ENCODE data around the gene DNAAF5.

Gene DNAAF5

GRCh38 chr7:818031-818699 is 91.7 kb downstream of the DNAAF5 start:
- no peak for DNase-seq

- no peak for DNase-seq
Measured at GRCh38 chr7:820341-820740, 93.8 kb downstream of the DNAAF5 start.

- DNase-seq = no peak
Measured at GRCh38 chr7:821688-822087, 95.2 kb downstream of the DNAAF5 start.

- DNase-seq = no peak
Measured at GRCh38 chr7:822692-823276, 96.3 kb downstream of the DNAAF5 start.

DNA sequence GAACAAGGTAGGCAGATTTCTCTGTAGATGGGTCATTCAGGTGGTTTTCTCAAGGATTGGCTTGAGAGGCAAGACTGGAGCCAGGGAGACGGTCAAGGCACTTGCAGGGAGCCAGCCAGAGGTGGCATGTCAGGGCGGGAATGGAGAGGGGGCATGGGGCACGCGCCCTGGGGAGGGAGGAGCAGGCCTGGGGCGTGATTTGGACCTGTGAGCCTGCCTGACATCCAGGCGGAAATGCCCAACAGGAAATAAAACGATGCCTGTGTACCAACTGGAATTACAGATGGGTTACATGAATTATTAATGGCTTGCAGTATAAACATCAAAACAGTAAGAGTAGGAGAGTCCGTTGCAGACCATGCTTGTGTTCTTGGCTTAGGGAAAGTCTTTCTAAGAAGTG is 97.2 kb downstream of the DNAAF5 start:
- DNase-seq = no peak

GRCh38 chr7:824081-824480 is 97.6 kb downstream of the DNAAF5 start:
- no peak for DNase-seq

GRCh38 chr7:824664-825063 is 98.2 kb downstream of the DNAAF5 start:
- no peak for DNase-seq

DNA sequence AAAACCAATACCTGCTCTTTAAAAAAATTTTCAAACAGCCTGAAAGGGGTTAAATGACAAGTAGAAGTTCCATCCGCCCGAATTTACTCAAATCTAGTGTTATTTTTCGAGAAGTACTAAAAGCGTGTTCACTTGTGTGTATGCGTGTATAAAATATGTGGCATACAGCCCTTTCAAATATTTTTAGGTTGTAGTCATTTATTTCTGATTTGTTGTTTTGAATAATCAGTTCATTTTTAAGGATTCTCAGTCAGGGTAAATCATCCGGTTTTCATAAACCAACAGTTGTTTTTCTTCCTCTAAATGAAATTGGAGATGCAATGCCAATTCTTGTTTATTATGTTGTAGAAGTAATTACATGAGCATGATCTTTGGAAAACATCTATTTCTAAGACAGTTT is 98.9 kb downstream of the DNAAF5 start:
- no peak for DNase-seq

DNA sequence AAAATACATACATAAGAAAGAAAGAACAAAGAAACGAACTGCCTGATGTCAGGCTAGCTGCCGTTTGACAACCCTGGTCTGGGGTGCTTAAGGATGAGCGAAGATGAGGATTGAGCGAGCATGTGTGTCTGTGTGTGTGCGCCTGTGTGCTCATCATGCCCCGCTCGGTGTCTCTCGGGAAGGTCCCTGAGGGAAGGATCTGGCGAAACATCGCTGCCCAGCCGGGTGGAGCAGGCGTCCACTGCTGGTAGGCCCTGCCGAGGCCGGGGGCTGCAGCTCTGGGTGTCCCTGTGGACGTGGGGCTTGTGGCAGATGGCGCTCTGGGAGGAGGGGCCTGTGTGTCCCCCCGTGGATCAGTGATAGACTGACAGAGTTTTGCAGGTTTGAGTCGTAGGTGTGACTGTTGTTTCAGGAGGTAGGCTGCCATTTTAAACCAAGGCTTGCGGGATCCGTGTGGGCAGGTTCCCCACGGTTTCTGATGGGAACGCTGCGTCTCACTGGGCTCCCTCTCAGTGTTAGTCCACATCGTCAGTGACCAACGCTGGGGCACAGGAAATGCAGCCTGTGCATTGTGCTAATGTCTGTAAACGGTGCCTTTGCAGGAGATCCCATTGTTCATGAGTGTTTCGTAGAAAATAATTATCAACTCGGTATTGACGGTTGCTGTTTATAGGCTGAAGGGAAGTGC is 99.9 kb downstream of the DNAAF5 start:
- DNase-seq = no peak

- DNase-seq = no peak
Measured at GRCh38 chr7:828793-829561, 102.5 kb downstream of the DNAAF5 start.

DNA sequence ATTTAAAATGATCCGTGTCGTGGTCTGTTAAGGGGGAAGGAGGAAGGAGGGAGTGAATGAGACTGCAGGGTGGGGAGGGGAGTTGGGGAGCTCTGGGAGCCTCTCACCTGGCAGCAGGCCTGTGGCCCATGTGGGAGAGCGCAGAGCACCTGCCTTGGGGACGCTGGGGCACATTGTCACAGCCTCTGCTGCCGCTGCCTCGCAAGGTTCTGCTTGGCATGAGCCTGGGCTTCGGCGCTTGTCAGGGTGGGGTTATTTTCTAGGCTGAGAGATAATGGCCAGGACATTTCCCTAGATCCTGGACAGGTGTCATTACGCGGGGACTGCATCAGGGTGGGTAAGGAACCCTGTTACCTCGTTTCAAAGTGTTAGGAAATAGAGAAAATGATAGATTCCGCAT is 103.6 kb downstream of the DNAAF5 start:
- DNase-seq = no peak

DNA sequence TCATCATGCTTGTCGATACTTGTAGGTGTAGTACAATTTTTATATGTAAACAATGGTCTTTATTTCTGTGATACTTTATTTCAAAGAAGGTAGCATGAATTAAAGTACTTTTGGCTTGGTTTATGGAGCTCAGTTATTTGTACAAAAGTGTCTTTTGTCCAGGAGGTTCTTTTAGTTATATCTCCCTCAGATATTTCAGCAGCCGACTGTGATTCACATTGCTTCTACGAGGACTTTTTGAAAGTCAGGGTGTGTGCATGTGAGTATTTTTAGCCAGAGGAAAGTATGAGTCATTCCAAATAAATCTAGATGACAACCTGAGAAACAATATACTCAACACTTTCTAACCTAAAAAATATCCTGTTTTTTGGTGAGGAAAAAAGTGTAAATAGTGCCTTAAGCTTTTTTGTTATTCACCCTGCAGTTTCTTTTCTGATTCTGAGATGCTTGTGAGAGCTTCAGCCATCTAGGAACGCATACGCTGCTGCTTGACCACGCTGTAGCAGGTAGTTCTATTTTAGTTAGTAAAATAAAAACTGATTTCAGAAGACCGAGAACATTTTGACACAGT is 105.2 kb downstream of the DNAAF5 start:
- no peak for DNase-seq

- DNase-seq = no peak
Measured at GRCh38 chr7:832167-832967, 105.9 kb downstream of the DNAAF5 start, which contains the start of gene SUN1. Gene SUN1 (plus strand): TSS chr7:832476. CDS start chr7:832525, 49 bp downstream.

DNA sequence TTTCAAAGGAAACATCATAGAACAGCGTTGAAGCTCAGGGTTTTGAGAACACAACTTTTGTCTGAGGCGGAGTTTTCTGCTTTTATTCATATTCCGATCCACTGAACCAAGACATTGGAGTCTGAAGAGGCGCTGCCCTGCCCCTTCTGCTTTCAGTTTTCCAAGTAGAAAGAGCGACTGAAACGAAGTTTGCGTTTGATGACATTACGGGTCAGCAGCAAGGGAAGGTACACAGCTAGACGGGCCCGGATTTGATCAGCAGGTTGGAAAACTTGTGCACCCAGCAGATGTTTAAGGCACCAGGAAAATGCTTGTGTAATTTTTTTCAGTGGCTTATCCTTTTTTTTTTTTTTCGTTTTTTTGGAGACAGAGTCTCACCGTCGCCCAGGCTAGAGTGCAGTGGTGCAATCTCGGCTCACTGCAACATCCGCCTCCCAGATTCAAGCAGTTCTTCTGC is 106.5 kb downstream of the DNAAF5 start:
- no peak for DNase-seq

DNA sequence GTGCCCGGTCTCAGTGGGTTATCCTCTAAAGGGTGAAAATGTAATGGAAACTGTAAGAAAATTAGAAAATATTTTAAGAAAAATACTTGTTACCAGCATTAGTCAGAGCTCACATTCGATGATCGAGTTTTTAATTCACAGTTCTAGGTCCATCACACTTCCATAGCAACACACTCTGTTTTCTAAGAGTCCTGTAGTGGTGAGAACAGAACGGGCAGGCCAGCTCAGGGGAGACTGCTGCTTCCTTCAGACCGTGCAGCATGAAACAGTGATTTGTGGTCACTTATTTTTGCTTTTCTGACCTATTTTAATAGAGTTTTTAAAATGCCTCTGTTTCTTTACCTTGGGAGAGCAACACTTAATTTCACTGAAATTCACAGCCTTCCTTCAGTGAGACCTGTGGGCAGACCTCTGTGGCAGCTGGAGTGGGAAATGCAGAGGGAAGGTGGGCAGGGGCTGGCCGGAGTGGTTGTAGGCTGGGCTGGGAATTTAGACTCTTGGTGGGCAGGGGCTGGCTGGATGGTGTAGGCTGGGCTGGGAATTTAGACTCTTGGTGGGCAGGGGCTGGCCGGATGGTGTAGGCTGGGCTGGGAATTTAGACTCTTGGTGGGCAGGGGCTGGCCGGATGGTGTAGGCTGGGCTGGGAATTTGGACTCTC is 107.2 kb downstream of the DNAAF5 start:
- no peak for DNase-seq

DNA sequence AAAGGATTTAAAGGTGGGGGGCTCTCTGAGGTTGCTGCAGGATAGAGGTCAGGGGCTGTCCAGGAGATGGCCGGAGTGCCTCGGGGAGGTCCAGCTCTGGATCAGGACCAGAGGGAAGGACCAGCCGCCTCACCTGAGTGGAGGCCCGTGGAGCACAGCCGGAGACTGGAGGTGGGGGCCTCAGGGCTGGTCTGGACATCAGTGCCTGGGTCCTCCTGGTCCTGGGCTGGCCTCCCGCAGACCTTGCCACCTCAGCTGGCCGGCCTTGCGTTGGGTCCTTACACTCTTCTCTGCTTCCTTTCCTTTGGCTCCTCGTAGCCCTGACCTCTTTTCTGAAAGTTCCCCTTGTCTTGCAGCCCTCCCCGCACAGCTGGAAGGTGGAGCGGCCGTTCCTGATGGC is 107.8 kb downstream of the DNAAF5 start:
- no peak for DNase-seq

DNA sequence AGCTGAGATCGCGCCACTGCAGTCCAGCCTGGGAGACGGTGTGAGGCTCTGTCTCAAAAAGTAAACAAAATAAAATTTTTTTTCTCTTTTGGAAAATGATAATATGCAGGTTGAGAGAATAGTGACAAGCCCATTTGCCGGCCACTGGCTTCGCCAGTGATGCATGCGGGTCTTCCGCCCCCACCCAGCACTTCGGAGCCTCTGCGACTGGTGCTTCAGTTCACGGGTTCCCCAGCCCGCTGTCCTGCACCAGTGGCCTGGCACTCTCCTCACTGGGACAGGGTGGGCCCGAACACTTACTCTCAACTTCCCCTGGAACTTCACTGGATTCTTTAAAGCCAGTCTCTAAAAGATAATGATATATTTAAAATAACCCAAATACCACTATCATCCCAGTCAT is 108.5 kb downstream of the DNAAF5 start:
- no peak for DNase-seq

- no peak for DNase-seq
Measured at GRCh38 chr7:835485-836401, 109.2 kb downstream of the DNAAF5 start.

Data from activated CD4-positive, CD25-positive, alpha-beta regulatory T cell treated with anti-CD3 and anti-CD28 coated beads, Interleukin-2, amount 50 U/mL, for 72 hours (primary cell).